ENCODE measurements around the gene C7orf57. TPM values are rescaled to one million over a fixed set of nuclear protein-coding genes. Genes with fewer than 3 reads are reported as not detected.

Gene C7orf57
- total and polyA plus RNA-seq, 2 donors (not counting 3 experiments of a cell fraction or from before 2014, with no cell fraction given) = not detected

- Histone ChIP-seq H3K79me2 (ENCODE audit: control insufficient read depth, insufficient read depth, low read length) (peaks cover 31% of the 10 kb centered on the region), H3K4me1 (ENCODE audit: control insufficient read depth, extremely low read depth, insufficient read depth, low read length) (peaks cover 60% of the 10 kb centered on the region), H3K4me3 (replicated peaks in 1 of 3; ENCODE audit: insufficient read depth in 1 of 3, low read depth in 1 of 3, low read length in 3 of 3) (no peak overlapping the region), H2AFZ (ENCODE audit: low read depth, low read length) (peak overlapping the region; percentile 21), H3K9me3 (replicated peaks; ENCODE audit: control insufficient read depth, insufficient read depth, low read length) (no peaks in the 10 kb centered on the region), H3K36me3 (ENCODE audit: control insufficient read depth in 2 of 2, extremely low read depth in 1 of 2, insufficient read depth in 2 of 2, low read length in 2 of 2) (peaks cover 0 to 9% of the 10 kb centered on the region in 2 experiments), H3K27ac (ENCODE audit: insufficient read depth, low read depth, low read length) (peak overlapping the region; percentile 99), H4K20me1 (replicated peaks; ENCODE audit: control insufficient read depth, extremely low read depth, insufficient read depth, low read length) (no peaks in the 10 kb centered on the region), H3K27me3 (ENCODE audit: control insufficient read depth in 2 of 2, insufficient read depth in 2 of 2, low read length in 2 of 2) (no peaks in the 10 kb centered on the region), H3K9ac (replicated peaks; ENCODE audit: extremely low read depth, insufficient read depth, low read length) (peak overlapping the region; percentile 12), H3K9me1 (replicated peaks; ENCODE audit: control insufficient read depth, extremely low read depth, insufficient read depth, low read length) (no peaks in the 10 kb centered on the region), H3K4me2 (ENCODE audit: insufficient read depth, low read length) (peak overlapping the region; percentile 21)
- dilution Hi-C loops (cut with MboI; ENCODE audit: extremely low pct_ligation_motif_present, low sequenced_read_pairs) = no loop called here
- ChIA-PET POLR2A (interaction anchor here (0.7 to 1.1 kb wide), 2 partner anchors 9 to 356 kb away, joined by 3 read pairs; no protein-coding TSS in a partner anchor), CTCF (interaction anchor here (0.9 to 3.6 kb wide), 5 partner anchors 9 to 142 kb away, joined by 3 to 18 read pairs (median 4); no protein-coding TSS in a partner anchor)
- peak; percentile 47 for DNase-seq (ENCODE audit: low read depth, low spot score)
- peak; percentile 92 for FAIRE-seq
- intact Hi-C loops (cut with micrococcal nuclease) = loop anchor here (5.0 to 10.0 kb wide), 3 partner anchors 165 to 633 kb away; no protein-coding TSS in a partner anchor
- BruUV-seq (replicated peaks) = no TSS peak
- TF ChIP-seq POLR2A (IDR thresholded peaks at IDR 0.05; ENCODE audit: low read depth, low read length) (no peak), GATA2 (IDR thresholded peaks at IDR 0.05; ENCODE audit: insufficient read depth, insufficient read length, low read depth, low read length) (no peak), JUN (IDR thresholded peaks at IDR 0.05; ENCODE audit: borderline replicate concordance, insufficient read depth, insufficient read length, low read depth) (no peak)
Measured at GRCh38 chr7:48087349-48087748, 52.0 kb downstream of the C7orf57 start.

GRCh38 chr7:48088559-48089045, 53.3 kb downstream of the C7orf57 start:
- no peaks in the 10 kb centered on the region for H4K20me1 ChIP-seq (replicated peaks; ENCODE audit: control insufficient read depth, extremely low read depth, insufficient read depth, low read length)
- H3K9ac ChIP-seq (replicated peaks; ENCODE audit: extremely low read depth, insufficient read depth, low read length) = peak overlapping the region; percentile 92
- no peak for DNase-seq (ENCODE audit: low read depth, low spot score)
- POLR2A ChIA-PET = no interaction called here
- no peaks in the 10 kb centered on the region for H3K9me1 ChIP-seq (replicated peaks; ENCODE audit: control insufficient read depth, extremely low read depth, insufficient read depth, low read length)
- TF ChIP-seq JUN (IDR thresholded peaks at IDR 0.05; ENCODE audit: borderline replicate concordance, insufficient read depth, insufficient read length, low read depth) (peak; percentile 68), MAX (IDR thresholded peaks at IDR 0.05; ENCODE audit: insufficient read depth, insufficient read length) (peak; percentile 77), MYC (IDR thresholded peaks at IDR 0.05; ENCODE audit: low read depth, low read length) (no peak), POLR2A (IDR thresholded peaks at IDR 0.05; ENCODE audit: low read depth, low read length) (peak; percentile 44), POLR2AphosphoS5 (IDR thresholded peaks at IDR 0.05; ENCODE audit: insufficient read depth, low read depth, low read length) (peak; percentile 74), CTCF (IDR thresholded peaks at IDR 0.05; ENCODE audit: extremely low read depth in 1 of 2, insufficient read depth in 1 of 2, low read depth in 1 of 2, low read length in 2 of 2) (no peak), FOS (IDR thresholded peaks at IDR 0.05; ENCODE audit: borderline replicate concordance, insufficient read depth, low read length) (peak; percentile 87), EZH2 (IDR thresholded peaks at IDR 0.05; ENCODE audit: borderline replicate concordance, low read depth, low read length, severe bottlenecking) (no peak), GATA2 (IDR thresholded peaks at IDR 0.05; ENCODE audit: insufficient read depth, insufficient read length, low read depth, low read length) (peak; percentile 40)
- FAIRE-seq = peak; percentile 97
- dilution Hi-C loops (cut with MboI; ENCODE audit: extremely low pct_ligation_motif_present, low sequenced_read_pairs) = no loop called here
- CTCF ChIA-PET = interaction anchor here (1.0 to 3.6 kb wide), 7 partner anchors 21 to 144 kb away, joined by 3 to 18 read pairs (median 5); no protein-coding TSS in a partner anchor
- no peaks in the 10 kb centered on the region for H3K27me3 ChIP-seq (ENCODE audit: control insufficient read depth in 2 of 2, insufficient read depth in 2 of 2, low read length in 2 of 2)
- intact Hi-C loops (cut with micrococcal nuclease) = loop anchor here (1.0 to 10.0 kb wide), 10 partner anchors 46 to 634 kb away; partner anchors contain the start of genes C7orf57 and HUS1
- peak overlapping the region; percentile 53 for H2AFZ ChIP-seq (ENCODE audit: low read depth, low read length)
- H3K27ac ChIP-seq (ENCODE audit: insufficient read depth, low read depth, low read length) = peak overlapping the region; percentile 99
- H3K36me3 ChIP-seq (ENCODE audit: control insufficient read depth in 2 of 2, extremely low read depth in 1 of 2, insufficient read depth in 2 of 2, low read length in 2 of 2) = peaks cover 4 to 15% of the 10 kb centered on the region in 2 experiments
- H3K9me3 ChIP-seq (replicated peaks; ENCODE audit: control insufficient read depth, insufficient read depth, low read length) = no peaks in the 10 kb centered on the region
- H3K79me2 ChIP-seq (ENCODE audit: control insufficient read depth, insufficient read depth, low read length) = peaks cover 39% of the 10 kb centered on the region
- TSS peak; percentile 42 for BruUV-seq (replicated peaks)
- peak overlapping the region; percentile 77 for H3K4me2 ChIP-seq (ENCODE audit: insufficient read depth, low read length)
- peak overlapping the region; percentile 28 to 95 (median 54) for H3K4me3 ChIP-seq (replicated peaks in 1 of 3; ENCODE audit: insufficient read depth in 1 of 3, low read depth in 1 of 3, low read length in 3 of 3)
- H3K4me1 ChIP-seq (ENCODE audit: control insufficient read depth, extremely low read depth, insufficient read depth, low read length) = peaks cover 57% of the 10 kb centered on the region
